ENCODE data around the gene TRAPPC12.
A peak's percentile ranks its signal among the peaks of the same experiment; 100 is the strongest.

TRAPPC12 gene

GRCh38 chr2:3409627-3410170 is 30.2 kb downstream of the TRAPPC12 start:
- DNase-seq, result no peak

DNA sequence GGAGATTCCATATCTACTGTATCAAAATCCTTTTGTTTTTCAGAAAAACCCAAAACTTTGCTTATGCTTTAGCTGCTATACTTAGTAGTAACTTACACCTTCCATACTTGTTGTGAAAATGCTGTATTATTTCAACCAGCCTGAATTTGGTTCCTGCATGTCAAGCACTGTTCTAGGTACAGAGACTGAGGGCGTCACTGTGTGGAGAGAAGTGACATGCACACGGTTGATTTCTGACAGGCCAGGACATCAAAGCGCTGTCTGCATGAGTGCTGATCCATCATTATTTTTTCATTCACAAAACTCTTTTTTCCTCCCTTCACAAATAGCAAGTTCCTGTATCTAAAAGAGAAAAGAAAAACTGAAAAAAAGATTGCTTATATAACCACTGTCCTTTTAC is 31.6 kb downstream of the TRAPPC12 start:
- DNase-seq, result no peak

GRCh38 chr2:3413697-3414096 is 34.2 kb downstream of the TRAPPC12 start:
- no peak for DNase-seq

- DNase-seq, result no peak
Measured at GRCh38 chr2:3414133-3414860, 34.8 kb downstream of the TRAPPC12 start.

DNA sequence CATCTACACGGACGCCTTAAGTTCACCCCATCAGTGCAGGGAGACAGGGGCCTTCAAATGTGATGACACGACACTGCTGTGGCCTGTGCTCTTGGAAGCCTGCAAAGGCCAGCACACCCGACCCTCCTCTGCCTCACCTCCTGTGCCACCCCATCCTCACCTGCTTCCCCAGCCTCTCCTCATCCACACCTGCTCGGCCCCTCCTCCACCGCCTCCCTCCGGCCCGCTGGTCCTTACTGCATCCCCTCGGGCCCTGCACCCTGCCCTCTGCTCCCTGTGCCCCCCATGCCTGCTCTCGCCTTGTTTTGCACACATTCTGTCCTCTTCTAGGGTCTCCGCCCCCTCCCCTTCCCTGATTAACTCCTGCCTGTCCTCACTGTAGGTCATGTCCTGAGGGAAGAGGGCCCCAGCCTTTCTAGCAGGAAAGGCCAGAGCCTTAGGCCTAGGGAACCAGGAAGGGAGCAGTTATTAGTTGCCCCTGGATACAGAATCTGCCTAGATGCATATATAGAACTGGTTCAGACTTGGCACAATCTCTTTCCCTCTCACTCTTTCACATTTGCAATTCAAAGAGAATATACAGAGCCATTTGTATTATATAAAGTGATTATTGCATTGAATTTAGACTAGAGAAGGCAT is 39.4 kb downstream of the TRAPPC12 start:
- no peak for DNase-seq

- DNase-seq, result no peak
Measured at GRCh38 chr2:3420076-3420768, 40.7 kb downstream of the TRAPPC12 start.

GRCh38 chr2:3420769-3421397 is 41.4 kb downstream of the TRAPPC12 start:
- DNase-seq, result no peak

GRCh38 chr2:3421580-3421979 is 42.1 kb downstream of the TRAPPC12 start:
- DNase-seq, result no peak

- no peak for DNase-seq
Measured at GRCh38 chr2:3422161-3422779, 42.8 kb downstream of the TRAPPC12 start.

DNA sequence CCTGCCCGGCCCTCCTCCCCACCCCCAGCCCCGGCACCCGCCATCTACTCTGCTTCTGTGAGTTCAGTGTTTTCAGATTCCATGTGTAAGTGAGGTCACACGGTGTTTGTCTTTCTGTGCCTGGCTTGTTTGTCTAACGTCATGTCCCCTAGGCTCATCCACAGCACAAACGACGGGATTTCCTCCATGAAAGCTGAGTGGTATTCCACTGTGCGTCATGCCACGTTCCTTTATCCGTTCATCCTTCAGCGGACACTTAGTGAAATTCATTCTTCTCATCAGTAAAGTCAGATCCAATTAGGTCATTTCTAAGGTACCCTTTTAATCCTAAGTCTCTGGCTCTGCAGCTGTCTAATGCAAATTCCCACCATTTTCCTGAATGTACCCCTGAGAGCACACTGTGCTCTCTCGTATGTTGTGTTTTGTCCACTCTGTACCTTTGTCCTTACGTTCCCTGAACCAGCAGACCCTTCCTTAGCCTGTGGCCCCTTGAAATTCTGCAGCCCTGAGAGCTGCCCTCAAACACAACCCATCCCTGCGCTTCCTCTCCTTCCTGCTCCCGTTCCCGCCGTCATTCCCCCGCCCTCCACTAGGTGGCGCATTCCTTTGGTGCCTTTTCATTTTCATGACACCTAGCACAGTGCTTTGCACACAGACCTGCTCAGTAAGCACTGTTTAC is 44.1 kb downstream of the TRAPPC12 start:
- peak; percentile 73 for DNase-seq

DNA sequence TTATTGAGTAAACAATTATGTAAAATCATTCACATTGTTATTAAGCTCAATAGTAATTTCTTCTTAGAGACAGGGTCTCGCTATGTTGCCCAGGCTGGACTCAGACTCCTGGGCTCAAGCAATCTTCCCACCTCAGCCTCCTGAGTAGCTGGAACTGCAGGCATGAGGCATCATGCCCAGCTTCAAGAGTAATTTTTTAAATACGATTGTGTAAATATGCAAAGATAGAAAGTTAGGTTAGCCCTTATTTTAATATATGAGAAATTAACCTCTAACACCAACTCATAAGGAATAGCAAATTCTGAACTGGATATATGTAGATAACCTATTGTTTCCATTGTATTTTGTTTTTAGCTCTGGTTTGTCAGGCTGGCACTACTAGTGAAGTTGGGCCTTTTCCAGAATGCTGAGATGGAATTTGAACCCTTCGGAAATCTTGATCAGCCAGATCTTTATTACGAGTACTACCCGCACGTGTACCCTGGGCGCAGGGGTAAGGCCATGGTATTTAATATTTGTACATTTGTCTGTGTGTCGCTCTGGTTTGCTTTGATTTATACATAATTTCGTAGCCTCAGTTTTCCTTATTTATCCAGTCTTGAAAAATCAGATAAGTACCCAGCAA is 44.8 kb downstream of the TRAPPC12 start:
- no peak for DNase-seq

- DNase-seq, result no peak
Measured at GRCh38 chr2:3426615-3427014, 47.1 kb downstream of the TRAPPC12 start.

- no peak for DNase-seq
Measured at GRCh38 chr2:3427272-3427671, 47.8 kb downstream of the TRAPPC12 start.

- no peak for DNase-seq
Measured at GRCh38 chr2:3428577-3428976, 49.1 kb downstream of the TRAPPC12 start.

DNA sequence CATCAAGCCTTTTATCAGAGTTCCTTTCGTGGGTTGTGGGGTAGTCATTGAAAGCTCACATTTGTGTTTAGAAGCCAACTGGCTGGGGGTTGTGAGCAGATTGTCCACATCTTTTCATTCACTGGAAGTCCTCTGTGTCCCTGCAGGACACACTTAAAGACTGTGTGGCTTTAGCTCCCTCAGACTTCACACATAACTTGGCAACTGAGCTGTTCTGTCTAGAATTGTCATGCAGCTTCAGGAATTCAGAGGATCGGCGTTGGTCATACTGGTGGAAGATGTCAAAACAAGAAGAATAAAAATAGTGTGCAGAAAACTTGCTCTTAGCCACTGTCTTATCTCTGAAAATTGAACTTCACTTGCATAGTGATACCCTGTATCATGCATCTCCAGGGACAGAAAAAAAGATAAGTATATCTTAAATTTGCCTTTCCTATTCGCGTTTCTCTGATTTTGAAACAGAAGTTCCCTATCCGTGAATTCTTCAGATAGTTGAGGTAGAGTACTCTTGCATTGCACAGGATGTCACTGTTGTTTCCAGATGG is 49.6 kb downstream of the TRAPPC12 start:
- DNase-seq, result no peak

DNA sequence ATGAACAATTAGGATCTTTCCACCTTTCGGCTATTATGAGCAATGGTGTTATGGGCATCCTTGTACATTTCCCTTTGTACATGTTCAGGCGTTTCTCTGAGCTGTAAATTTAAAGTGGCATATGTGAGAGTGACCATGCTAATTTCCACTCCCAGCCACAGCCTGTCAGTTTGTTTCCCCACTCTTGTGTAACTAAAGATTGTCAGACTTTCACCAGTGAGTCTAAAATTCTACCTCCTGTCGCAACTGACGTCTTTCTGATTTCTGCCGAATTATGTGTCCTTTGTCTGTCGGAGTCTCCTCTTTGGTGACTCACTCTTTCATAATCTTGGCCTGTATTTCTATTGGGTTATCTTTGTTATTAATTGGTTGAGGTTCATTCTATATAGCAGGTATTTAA is 50.7 kb downstream of the TRAPPC12 start:
- DNase-seq, result no peak

GRCh38 chr2:3430740-3431490 is 51.4 kb downstream of the TRAPPC12 start:
- no peak for DNase-seq

DNA sequence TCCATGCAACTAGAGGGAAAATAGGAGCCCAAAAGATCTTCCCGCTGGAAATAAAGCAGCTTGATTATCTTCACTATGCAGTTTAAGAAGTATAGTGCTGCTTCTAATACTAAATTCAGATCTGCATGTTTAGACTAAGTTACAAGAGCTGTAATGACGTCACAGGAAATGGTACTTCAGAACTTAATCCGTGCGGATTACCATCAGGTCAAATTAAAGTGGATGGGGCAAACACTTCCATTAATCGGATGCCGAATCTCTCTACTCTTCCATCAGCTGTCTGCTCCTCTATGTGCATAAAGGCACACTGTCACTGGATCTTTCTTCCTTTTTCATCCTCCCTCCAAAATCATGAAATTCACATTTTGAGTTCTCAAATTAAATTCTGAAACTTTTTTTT is 52.6 kb downstream of the TRAPPC12 start:
- DNase-seq, result no peak

DNA sequence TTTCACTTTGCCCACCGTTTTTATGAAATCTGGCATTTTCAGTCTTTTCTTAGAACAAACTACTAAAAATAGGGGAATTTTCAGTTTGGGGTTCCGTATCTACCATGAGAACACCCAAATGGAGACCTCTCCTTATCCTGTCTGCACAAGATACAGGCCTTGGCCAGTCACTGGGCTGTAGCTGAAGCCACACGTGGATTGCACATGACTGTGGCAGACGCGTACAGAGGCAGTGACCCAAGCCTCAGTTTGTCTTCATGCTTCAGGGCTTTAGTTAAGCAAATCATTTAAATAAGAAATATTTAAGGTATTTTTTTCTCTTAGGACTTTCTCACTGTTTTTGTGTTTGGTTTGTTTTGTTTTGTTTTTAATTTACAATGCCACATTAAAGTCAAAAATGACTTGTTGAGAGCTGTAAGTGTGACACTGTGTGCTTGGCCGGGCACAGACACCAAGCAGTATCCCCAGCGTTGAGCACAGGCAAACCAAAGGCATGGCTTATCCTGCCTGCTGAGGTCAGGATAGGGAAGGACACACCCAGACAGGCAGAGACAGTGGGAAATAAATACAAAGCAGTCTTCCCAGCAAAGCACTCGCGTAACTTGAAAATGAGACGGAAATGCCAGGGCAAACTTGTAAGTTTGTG is 53.3 kb downstream of the TRAPPC12 start:
- DNase-seq, result no peak

DNA sequence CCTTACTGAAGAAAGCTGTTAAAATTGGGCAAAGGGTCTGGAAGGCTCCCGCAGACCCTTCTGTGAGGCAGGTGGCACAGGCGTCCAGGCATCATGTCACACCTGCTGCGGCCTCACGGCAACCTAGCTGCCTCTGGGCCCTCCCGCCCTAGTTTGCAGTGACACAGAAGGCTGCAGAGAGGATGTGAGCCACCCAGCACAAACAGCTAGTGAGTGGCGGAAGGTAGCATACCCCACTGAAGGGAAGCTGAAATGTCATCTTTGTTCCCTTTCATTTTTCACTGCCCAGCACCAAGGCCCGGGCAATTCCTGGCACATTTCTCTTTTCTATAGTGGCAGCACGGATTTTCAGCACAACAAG is 53.8 kb downstream of the TRAPPC12 start:
- no peak for DNase-seq
